Colonic mucosa (tissue), 4 donors: ENCODE results near the gene BEAN1. TPM values are rescaled to one million over a fixed set of nuclear protein-coding genes. Genes with fewer than 3 reads are reported as not detected.

ENCODE experiments used
- DNase-seq: peaks from one replicate; pipeline ENCODE4 v3.0.0-alpha.2; 2020
- H3K27ac ChIP-seq: fragments of 200-600 bp; one replicate; pipeline ENCODE4 v1.8.0; 2021
- H3K27me3 ChIP-seq: fragments of 200-600 bp; one replicate; pipeline ENCODE4 v1.8.0; 2021
- H3K36me3 ChIP-seq: fragments of 200-600 bp; one replicate; pipeline ENCODE4 v1.8.0; 2021
- H3K4me1 ChIP-seq: fragments of 200-600 bp; one replicate; pipeline ENCODE4 v1.8.0; 2021; ENCODE audit warnings: mild to moderate bottlenecking
- H3K4me3 ChIP-seq: fragments of 200-600 bp; one replicate; pipeline ENCODE4 v1.8.0; 2021
- H3K9ac ChIP-seq, 2 donors: one replicate each; pipeline ENCODE4 v1.7.0; 2013; ENCODE audit warnings: control low read depth in 2 of 2, low read depth in 2 of 2, low read length in 2 of 2
- H3K9me3 ChIP-seq: fragments of 200-600 bp; one replicate; pipeline ENCODE4 v1.8.0; 2021
- CTCF ChIP-seq: fragments of 200-600 bp; IDR thresholded peaks from one replicate; pipeline ENCODE4 v1.8.0; 2022; ENCODE audit warnings: antibody characterized with exemption, mild to moderate bottlenecking
- intact Hi-C: fragments of 100-400 bp; cut with DNase I; formaldehyde crosslinking; loops from one replicate; pipeline ENCODE4 v1.14.1; 2022
- total RNA-seq, 2 donors: library from RNA; stranded (reverse); fragmentation: NEBNext Ultra II Directional in 1 of 2; extraction: Animal tissue kit (Norgen Biotek cat#: 25700) in 1 of 2; gene quantifications; one replicate each; pipeline ENCODE4 v1.2.1, GENCODE V29; 2021
- donor health status: healthy.
- donor health status: DM: no; HTN: no; CAD: no.
- donor health status: DM: no; HTN: no; CAD: no.

BEAN1 gene
- total RNA-seq, 2 donors from 2014 or later, result 0.32 TPM; not detected in 1

GRCh38 chr16:66409156-66409555 lies 17.9 kb upstream of the BEAN1 start:
- Histone ChIP-seq H3K4me3 (no peak overlapping the region), H3K4me1 (peaks cover 5% of the 10 kb centered on the region), H3K9ac (no peak overlapping the region), H3K27ac (no peak overlapping the region), H3K36me3 (no peaks in the 10 kb centered on the region), H3K27me3 (no peaks in the 10 kb centered on the region), H3K9me3 (no peaks in the 10 kb centered on the region)
- no peak for DNase-seq
- intact Hi-C loops, result loop anchor here (5.0 to 10.0 kb wide), 2 partner anchors 193 to 446 kb away; partner anchors contain the start of gene CMTM3
- no peak for TF ChIP-seq CTCF

GRCh38 chr16:66412182-66412581 lies 14.9 kb upstream of the BEAN1 start:
- Histone ChIP-seq H3K36me3 (no peaks in the 10 kb centered on the region), H3K4me1 (no peaks in the 10 kb centered on the region), H3K9me3 (no peaks in the 10 kb centered on the region), H3K4me3 (no peak overlapping the region), H3K27ac (no peak overlapping the region), H3K9ac (no peak overlapping the region), H3K27me3 (no peaks in the 10 kb centered on the region)
- no peak for DNase-seq
- TF ChIP-seq CTCF, result no peak
- intact Hi-C loops, result no loop called here

- no peaks in the 10 kb centered on the region for H3K36me3 ChIP-seq
- intact Hi-C loops, result no loop called here
- no peak overlapping the region for H3K9ac ChIP-seq
- TF ChIP-seq CTCF, result no peak
- no peaks in the 10 kb centered on the region for H3K4me1 ChIP-seq
- H3K4me3 ChIP-seq, result no peak overlapping the region
- H3K27me3 ChIP-seq, result no peaks in the 10 kb centered on the region
- no peak for DNase-seq
- H3K9me3 ChIP-seq, result no peaks in the 10 kb centered on the region
- no peak overlapping the region for H3K27ac ChIP-seq
Observed at GRCh38 chr16:66414891-66415290, 12.2 kb upstream of the BEAN1 start.

GRCh38 chr16:66416136-66416535 lies 11.0 kb upstream of the BEAN1 start:
- Histone ChIP-seq H3K4me1 (no peaks in the 10 kb centered on the region), H3K27me3 (no peaks in the 10 kb centered on the region), H3K9me3 (no peaks in the 10 kb centered on the region), H3K4me3 (no peak overlapping the region), H3K36me3 (no peaks in the 10 kb centered on the region), H3K9ac (no peak overlapping the region), H3K27ac (no peak overlapping the region)
- DNase-seq, result peak; percentile 3
- intact Hi-C loops, result no loop called here
- no peak for TF ChIP-seq CTCF

GRCh38 chr16:66416939-66417700 lies 10.0 kb upstream of the BEAN1 start:
- peak; percentile 12 for DNase-seq
- Histone ChIP-seq H3K9ac (no peak overlapping the region), H3K9me3 (no peaks in the 10 kb centered on the region), H3K27me3 (no peaks in the 10 kb centered on the region), H3K4me3 (no peak overlapping the region), H3K27ac (no peak overlapping the region), H3K4me1 (no peaks in the 10 kb centered on the region), H3K36me3 (no peaks in the 10 kb centered on the region)
- TF ChIP-seq CTCF, result no peak
- intact Hi-C loops, result no loop called here
